CD4-positive, alpha-beta T cell treated with Interleukin-4 for 1 hour (primary cell): Measurements from ENCODE around the gene TSC22D3.

Experiments
- DNase-seq, 2 donors: peaks; one replicate each; pipeline ENCODE4 v3.0.0-alpha.2; 2020 to 2022

TSC22D3 gene

GRCh38 chrX:107758231-107758766 lies 17.3 kb downstream of the TSC22D3 start:
- DNase-seq, result no peak

DNA sequence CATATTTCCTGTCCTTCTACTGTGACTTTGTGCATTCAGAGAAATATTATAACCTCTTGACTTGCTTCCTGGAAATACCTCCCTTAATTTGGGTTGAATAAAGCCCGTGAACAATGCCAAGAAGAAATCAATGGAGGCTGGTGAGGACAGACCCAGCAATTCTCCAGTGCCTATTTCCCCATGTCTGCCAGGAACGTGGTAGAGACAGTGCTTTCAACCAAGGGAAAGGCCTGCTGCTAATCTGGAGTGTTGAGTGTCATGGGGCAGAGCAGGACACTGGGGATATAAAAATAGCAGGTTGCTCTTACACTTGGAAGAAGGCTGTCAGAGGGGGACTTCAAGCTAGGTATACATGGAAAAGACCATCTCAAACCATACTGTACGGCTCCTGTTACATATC lies 19.9 kb downstream of the TSC22D3 start:
- DNase-seq, result no peak

- no peak for DNase-seq
Measured at GRCh38 chrX:107753187-107753586, 22.4 kb downstream of the TSC22D3 start.

- no peak for DNase-seq
Measured at GRCh38 chrX:107752714-107753113, 22.9 kb downstream of the TSC22D3 start.

GRCh38 chrX:107752043-107752442 lies 23.5 kb downstream of the TSC22D3 start:
- no peak for DNase-seq

GRCh38 chrX:107750861-107751445 lies 24.6 kb downstream of the TSC22D3 start:
- DNase-seq, result no peak

GRCh38 chrX:107750263-107750662 lies 25.3 kb downstream of the TSC22D3 start:
- DNase-seq, result no peak

DNA sequence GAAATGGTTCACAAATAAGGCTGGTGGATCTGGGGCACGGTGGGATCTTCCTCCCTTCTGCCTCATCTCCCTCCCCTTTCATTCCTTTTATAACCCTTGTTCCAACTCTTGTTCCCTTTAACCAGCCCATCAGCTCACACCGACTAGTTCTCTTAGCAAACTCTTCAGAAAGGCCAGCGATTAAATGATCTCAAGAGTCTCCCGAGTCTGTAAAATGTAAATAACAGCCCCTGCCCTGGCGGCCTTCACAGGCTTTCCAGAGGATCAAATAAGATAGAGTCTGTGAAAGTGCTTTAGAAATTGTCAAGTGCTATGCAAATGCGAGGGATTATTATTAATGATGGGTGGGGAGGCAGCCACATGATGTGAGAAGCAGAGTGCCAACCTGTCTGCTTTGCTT lies 27.1 kb downstream of the TSC22D3 start:
- DNase-seq, result no peak

DNA sequence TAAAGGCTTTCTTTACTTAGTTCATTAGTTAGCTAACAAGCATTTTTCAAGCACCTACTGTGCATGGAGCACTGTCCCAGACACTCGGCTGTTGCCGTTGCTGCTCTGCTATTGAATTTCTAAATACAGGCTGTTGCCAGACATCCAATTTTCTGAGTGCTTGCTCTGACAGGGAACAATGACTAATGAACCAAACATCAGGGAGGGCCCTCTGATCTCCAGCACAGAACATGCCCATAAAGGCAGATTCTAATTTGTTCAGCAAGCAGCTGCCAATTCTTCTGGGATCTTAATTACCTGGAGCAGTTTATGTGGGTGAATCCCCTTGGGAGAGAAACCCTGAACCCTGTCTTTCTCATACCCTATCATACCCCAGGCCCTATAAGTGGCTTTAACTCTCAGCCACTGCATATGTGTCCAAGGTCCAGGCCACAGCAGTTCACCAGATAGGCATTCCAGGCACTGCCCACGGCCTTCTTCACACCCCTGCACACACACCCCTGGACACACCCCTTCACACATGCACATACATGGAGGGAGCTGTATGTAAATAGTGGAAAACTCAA lies 27.9 kb downstream of the TSC22D3 start:
- DNase-seq, result no peak

GRCh38 chrX:107744868-107745267 lies 30.7 kb downstream of the TSC22D3 start:
- DNase-seq, result no peak

GRCh38 chrX:107743995-107744394 lies 31.6 kb downstream of the TSC22D3 start:
- DNase-seq, result no peak

DNA sequence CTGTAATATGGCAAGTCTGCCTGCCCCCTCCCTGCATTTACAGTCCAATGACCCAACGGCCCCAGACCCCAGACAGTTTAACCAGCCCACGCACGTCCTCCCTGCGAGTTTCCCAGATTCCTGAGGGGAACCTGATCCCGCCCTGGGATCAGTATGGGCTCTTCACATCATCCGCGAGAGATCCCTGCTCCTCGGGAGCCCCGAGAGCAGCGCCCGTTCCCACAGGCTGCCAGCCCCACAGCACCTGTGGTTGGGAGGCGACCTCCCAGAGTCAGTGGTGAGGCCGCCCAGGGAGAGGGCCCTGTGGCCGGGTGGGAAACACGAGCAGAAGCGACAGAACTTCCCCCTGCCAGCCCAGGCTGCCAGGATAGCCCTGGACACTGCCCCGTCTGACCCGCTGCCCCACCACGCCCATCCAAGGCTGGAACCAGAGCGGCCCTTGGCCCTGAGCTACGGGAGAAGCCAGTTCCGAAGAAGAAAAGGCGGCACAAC lies 32.8 kb downstream of the TSC22D3 start:
- no peak for DNase-seq

DNA sequence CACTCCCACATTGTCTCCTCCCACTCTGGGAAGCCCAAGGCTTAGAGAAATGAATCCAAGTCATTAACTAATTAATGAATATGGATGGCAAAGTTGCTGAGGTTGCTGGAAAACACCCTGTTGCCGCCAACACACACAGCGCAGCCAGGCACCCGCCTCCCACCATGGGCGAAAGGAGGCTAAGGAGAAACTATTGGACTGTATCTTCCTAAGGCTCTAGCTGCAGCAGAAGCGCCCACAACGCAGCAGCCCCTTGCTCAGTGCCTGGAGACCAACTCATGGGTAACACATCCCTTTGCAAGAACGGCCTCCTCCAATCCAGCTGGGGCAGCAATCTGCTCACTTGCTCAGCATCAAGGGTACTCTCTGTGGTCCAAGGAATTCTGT lies 34.2 kb downstream of the TSC22D3 start:
- no peak for DNase-seq

DNA sequence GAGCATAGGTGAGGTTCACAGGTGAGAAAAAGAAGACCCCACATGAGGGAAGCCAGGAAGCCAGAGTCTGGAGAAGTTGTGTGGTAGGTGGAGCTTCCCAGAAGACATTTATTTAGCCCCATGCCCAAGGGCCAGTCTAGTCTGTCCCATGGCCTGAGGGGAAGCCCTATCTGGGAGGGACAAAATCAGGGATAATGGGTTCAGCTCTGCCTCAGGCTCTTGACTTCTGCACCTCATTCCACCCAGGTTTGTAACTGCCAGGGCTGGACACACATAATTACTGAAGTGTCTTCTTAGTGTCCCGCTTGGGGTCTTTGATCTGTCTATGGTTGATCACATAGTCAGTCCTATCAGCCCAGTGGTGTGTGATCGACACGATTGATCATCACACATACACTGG lies 36.0 kb downstream of the TSC22D3 start:
- no peak for DNase-seq

GRCh38 chrX:107738768-107739167 lies 36.8 kb downstream of the TSC22D3 start:
- no peak for DNase-seq

- no peak for DNase-seq
Measured at GRCh38 chrX:107738272-107738671, 37.3 kb downstream of the TSC22D3 start.

GRCh38 chrX:107736781-107737531 lies 38.6 kb downstream of the TSC22D3 start:
- no peak for DNase-seq

- DNase-seq, result no peak
Measured at GRCh38 chrX:107734646-107735045, 40.9 kb downstream of the TSC22D3 start.

DNA sequence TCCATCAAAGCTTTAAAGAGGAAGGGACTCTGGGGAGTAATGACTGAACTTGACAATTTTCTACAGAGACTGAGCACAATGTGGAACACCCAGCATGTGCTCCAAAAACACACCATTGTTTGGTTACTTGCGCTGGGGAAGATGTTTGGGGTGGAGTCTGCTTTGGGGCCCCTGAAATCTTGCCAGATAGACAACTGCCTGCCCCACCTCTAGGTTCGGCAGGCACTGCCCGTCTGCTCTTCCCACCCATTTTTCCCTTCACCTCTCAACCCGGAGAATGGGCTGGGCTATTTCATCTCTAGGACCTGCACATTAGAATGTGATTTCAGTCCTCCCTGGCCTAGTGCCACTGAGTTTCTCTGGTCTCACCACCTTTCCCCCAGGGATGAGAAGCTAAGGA lies 41.9 kb downstream of the TSC22D3 start:
- DNase-seq, result no peak

GRCh38 chrX:107731831-107732502 lies 43.6 kb downstream of the TSC22D3 start:
- peak in 1 of 2 donors; percentile 17 for DNase-seq

DNA sequence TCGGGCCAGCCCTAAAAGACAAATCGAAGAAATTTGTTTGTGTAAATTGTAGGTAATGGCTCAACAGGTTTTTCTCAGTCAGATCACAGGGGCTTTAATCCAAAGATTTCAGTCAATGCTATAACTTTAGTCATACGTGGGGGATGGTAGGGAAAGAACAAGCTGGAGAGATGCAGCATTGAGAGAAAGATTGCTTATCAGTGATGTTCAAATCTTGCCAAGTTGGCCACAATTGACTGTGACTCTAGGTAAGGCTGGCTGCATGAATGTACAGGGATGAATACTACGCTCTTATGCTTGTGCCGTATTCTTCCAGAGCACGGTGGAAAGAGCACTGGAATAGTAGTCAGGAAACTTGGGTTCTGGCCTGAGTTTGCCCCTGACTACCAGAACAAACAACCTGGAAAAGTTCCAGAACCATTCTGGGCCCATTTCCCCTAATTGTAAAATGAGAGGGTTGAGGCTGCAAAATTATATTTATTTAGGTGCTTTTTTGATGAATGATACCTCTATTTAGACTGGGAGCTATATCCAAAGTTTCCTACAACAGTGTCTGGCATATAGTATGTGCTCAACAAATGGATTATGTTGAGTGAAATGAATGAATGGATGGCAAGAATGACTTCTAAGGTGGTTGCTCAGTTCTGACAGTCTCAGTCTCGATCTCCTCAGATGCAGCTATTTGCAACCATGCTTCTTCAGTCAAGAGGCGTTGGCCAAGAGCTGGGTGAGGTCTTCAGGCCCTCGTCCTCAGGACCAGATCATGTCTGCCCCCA lies 44.4 kb downstream of the TSC22D3 start:
- DNase-seq, result no peak

DNA sequence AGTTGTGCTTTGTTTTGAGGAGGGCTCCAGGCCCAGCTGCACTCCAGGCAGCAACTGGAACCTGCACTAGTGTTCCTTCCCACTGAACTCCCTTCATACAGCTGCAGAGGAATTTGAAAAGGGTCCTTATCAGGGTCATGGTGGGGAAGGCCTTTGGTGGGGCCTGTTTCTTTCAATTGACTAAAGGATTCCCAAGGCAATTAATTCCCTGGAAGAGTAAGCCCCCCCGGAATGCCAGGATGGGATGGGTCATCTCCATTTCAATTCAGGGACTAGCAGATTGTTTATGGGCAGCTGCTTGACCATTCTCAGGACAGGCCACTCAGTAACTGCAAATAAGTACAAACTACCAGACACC lies 45.3 kb downstream of the TSC22D3 start:
- DNase-seq, result no peak
